HCT116 (cell line): ENCODE data around the gene SMURF1. TPM values are rescaled to one million over a fixed set of nuclear protein-coding genes. Genes with fewer than 3 reads are reported as not detected.

Experiments used
- ATAC-seq: fragments of 200-7000 bp; cut with Tn5 transposase; 2 replicates; pipeline ENCODE4 v1.9.1; 2020; ENCODE audit warnings: mild to moderate bottlenecking, moderate library complexity
- BruUV-seq: library from RNA; stranded (reverse); fragments of 400-500 nt; replicated peaks from 2 replicates; lab custom pipeline; 2021; lab: Mats Ljungman, UMichigan
- CTCF ChIA-PET: fragments of 300-600 bp; sonication (Branson Sonifier 250); formaldehyde crosslinking; loops from one replicate; lab custom pipeline; 2021; ENCODE audit warnings: antibody characterized with exemption; lab: Charles Lee
- POLR2A ChIA-PET: fragments of 300-600, 350-600 bp; sonication (Branson Sonifier 250); formaldehyde crosslinking; loops from one replicate; lab custom pipeline; 2021; ENCODE audit warnings: antibody characterized with exemption; lab: Charles Lee
- RAD21 ChIA-PET, 2 experiments: fragments of 300-600 bp; sonication (Branson Sonifier 250); formaldehyde crosslinking; loops; one replicate each; lab custom pipeline; 2023; ENCODE audit warnings: low total read pairs in 2 of 2; ENCODE audit not compliant: uncharacterized antibody in 2 of 2, unreplicated experiment in 2 of 2, low non-redundant PET in 1 of 2; lab: Charles Lee
- DNase-seq: peaks from one replicate; pipeline ENCODE4 v3.0.0-alpha.2; 2010; ENCODE audit warnings: low read depth, low spot score
- H2AFZ ChIP-seq: fragments of 200-600 bp; shearing (Covaris generic), sonication (generic); 2 replicates; pipeline ENCODE4 v1.6.1; 2017; ENCODE audit warnings: low read depth, mixed run types, mixed read lengths, antibody characterized with exemption, low read length; ENCODE audit not compliant: poor library complexity, severe bottlenecking
- H3K27ac ChIP-seq: 2 replicates; pipeline ENCODE4 v1.5.1; 2012; ENCODE audit warnings: low read depth, low read length
- H3K27me3 ChIP-seq: fragments of 200-600 bp; sonication (generic); 2 replicates; pipeline ENCODE4 v1.6.1; 2016; ENCODE audit warnings: mixed run types, low read length, mixed read lengths; ENCODE audit not compliant: insufficient read depth
- H3K36me3 ChIP-seq, 2 experiments: fragments of 200-500 bp in 1 of 2; fragments of 200-600 bp in 1 of 2; sonication (Bioruptor generic) in 1 of 2; sonication (generic) in 1 of 2; 2 replicates each; pipeline versions ENCODE4 v1.5.1 to v1.6.1; 2014 to 2016; ENCODE audit warnings: low read length in 2 of 2, inconsistent platforms in 1 of 2, mixed read lengths in 1 of 2, mixed run types in 1 of 2; ENCODE audit not compliant: insufficient read depth in 2 of 2, control insufficient read depth in 1 of 2
- H3K4me1 ChIP-seq, 2 experiments: fragments of 200-600 bp in 1 of 2; sonication (generic) in 1 of 2; 2 replicates each; pipeline versions ENCODE4 v1.5.1 to v1.6.1; 2012 to 2017; ENCODE audit warnings: low read length in 2 of 2, inconsistent platforms in 1 of 2, mild to moderate bottlenecking in 1 of 2, mixed read lengths in 1 of 2, mixed run types in 1 of 2, moderate library complexity in 1 of 2; ENCODE audit not compliant: insufficient read depth in 2 of 2, control insufficient read depth in 1 of 2
- H3K4me2 ChIP-seq: fragments of 200-600 bp; sonication (generic); 2 replicates; pipeline ENCODE4 v1.6.1; 2017; ENCODE audit warnings: mixed run types, low read length, mixed read lengths
- H3K4me3 ChIP-seq, 2 experiments: fragments of 200-600 bp in 1 of 2; sonication (generic) in 1 of 2; replicated peaks in 1 of 2; 2 replicates each; pipeline ENCODE4 v1.5.1; 2011 to 2016; ENCODE audit warnings: low read length in 2 of 2, control low read depth in 1 of 2, low read depth in 1 of 2, mild to moderate bottlenecking in 1 of 2, mixed read lengths in 1 of 2, mixed run types in 1 of 2
- H3K79me2 ChIP-seq: fragments of 200-600 bp; sonication (generic); 2 replicates; pipeline ENCODE4 v1.6.1; 2017; ENCODE audit warnings: mild to moderate bottlenecking, mixed run types, low read length, moderate library complexity, mixed read lengths; ENCODE audit not compliant: insufficient read depth
- H3K9ac ChIP-seq: fragments of 200-600 bp; sonication (generic); 2 replicates; pipeline ENCODE4 v1.6.1; 2016; ENCODE audit warnings: low read length, mixed read lengths
- H3K9me2 ChIP-seq: fragments of 200-600 bp; sonication (generic), shearing (Covaris generic); 2 replicates; pipeline ENCODE4 v1.6.1; 2017; ENCODE audit warnings: mixed run types, mild to moderate bottlenecking, moderate library complexity; ENCODE audit not compliant: insufficient read depth
- H3K9me3 ChIP-seq, 2 experiments: fragments of 200-500 bp in 1 of 2; fragments of 200-600 bp in 1 of 2; sonication (Bioruptor generic) in 1 of 2; sonication (generic) in 1 of 2; 2 replicates each; pipeline ENCODE4 v1.6.1; 2014 to 2017; ENCODE audit warnings: low read length in 2 of 2, mixed read lengths in 2 of 2, inconsistent platforms in 1 of 2, low read depth in 1 of 2, mild to moderate bottlenecking in 1 of 2, mixed run types in 1 of 2, moderate library complexity in 1 of 2; ENCODE audit not compliant: control insufficient read depth in 1 of 2, insufficient read depth in 1 of 2
- H4K20me1 ChIP-seq: fragments of 200-600 bp; sonication (generic), shearing (Covaris generic); 2 replicates; pipeline ENCODE4 v1.6.1; 2017; ENCODE audit warnings: mixed run types, mild to moderate bottlenecking, moderate library complexity; ENCODE audit not compliant: insufficient read depth
- ATF3 ChIP-seq: IDR thresholded peaks from 2 replicates; pipeline ENCODE4 v1.6.1; 2012
- CBX3 ChIP-seq: IDR thresholded peaks from 2 replicates; pipeline ENCODE4 v1.6.1; 2012; ENCODE audit warnings: low read depth
- CEBPB ChIP-seq: IDR thresholded peaks from 2 replicates; pipeline ENCODE4 v1.6.1; 2012; ENCODE audit warnings: low read depth
- CTCF ChIP-seq, 3 experiments: fragments of 200-600 bp in 1 of 3; sonication (generic) in 1 of 3; IDR thresholded peaks in 2 of 3; conservative IDR thresholded peaks in 1 of 3; 2 replicates each; pipeline ENCODE4 v1.5.1; 2012 to 2017; ENCODE audit warnings: low read depth in 2 of 3, low read length in 2 of 3, antibody characterized with exemption in 1 of 3, borderline replicate concordance in 1 of 3, control low read depth in 1 of 3, mild to moderate bottlenecking in 1 of 3, mixed read lengths in 1 of 3, mixed run types in 1 of 3, moderate library complexity in 1 of 3; ENCODE audit not compliant: insufficient read depth in 1 of 3
- EGR1 ChIP-seq: IDR thresholded peaks from 2 replicates; pipeline ENCODE4 v1.6.1; 2012; ENCODE audit warnings: low read depth
- EZH2phosphoT487 ChIP-seq: fragments of 200-600 bp; IDR thresholded peaks from 2 replicates; pipeline ENCODE4 v1.6.1; 2018; ENCODE audit warnings: antibody characterized with exemption, borderline replicate concordance
- JUND ChIP-seq: IDR thresholded peaks from 2 replicates; pipeline ENCODE4 v1.6.1; 2012
- MAX ChIP-seq: IDR thresholded peaks from 2 replicates; pipeline ENCODE4 v1.6.1; 2012
- POLR2AphosphoS5 ChIP-seq: IDR thresholded peaks from 2 replicates; pipeline ENCODE4 v1.6.1; 2011; ENCODE audit warnings: mild to moderate bottlenecking, low read depth, low read length, moderate library complexity
- SIN3A ChIP-seq: IDR thresholded peaks from 2 replicates; pipeline ENCODE4 v1.6.1; 2012; ENCODE audit warnings: low read depth
- SP1 ChIP-seq: IDR thresholded peaks from 2 replicates; pipeline ENCODE4 v1.6.1; 2012; ENCODE audit warnings: low read depth
- SRF ChIP-seq: IDR thresholded peaks from 2 replicates; pipeline ENCODE4 v1.6.1; 2012; ENCODE audit warnings: low read depth
- YY1 ChIP-seq: IDR thresholded peaks from 2 replicates; pipeline ENCODE4 v1.6.1; 2011; ENCODE audit warnings: low read length, low read depth, moderate library complexity, mild to moderate bottlenecking; ENCODE audit not compliant: insufficient replicate concordance; ENCODE audit errors: extremely low read depth
- ZBTB33 ChIP-seq: IDR thresholded peaks from 2 replicates; pipeline ENCODE4 v1.6.1; 2011; ENCODE audit warnings: mild to moderate bottlenecking, low read length, moderate library complexity; ENCODE audit not compliant: insufficient replicate concordance; ENCODE audit errors: extremely low read depth
- intact Hi-C: fragments of 100-400 bp; cut with micrococcal nuclease; formaldehyde crosslinking; loops from 2 replicates; pipeline ENCODE4 v1.10.0; 2022
- total RNA-seq: library from RNA; stranded (reverse); gene quantifications from one replicate; pipeline ENCODE4 v1.2.1, GENCODE V29; 2021; ENCODE audit not compliant: unreplicated experiment

The SMURF1 gene
- total RNA-seq, 1 experiment from 2014 or later, result 24.6 TPM

- peaks cover 21 to 40% of the 10 kb centered on the region in 2 experiments; a peak in 3 of 4 replicates for H3K36me3 ChIP-seq
- no TSS peak for BruUV-seq
- CTCF ChIA-PET, result no interaction called here
Measured at GRCh38 chr7:99032928-99033327, 111.0 kb downstream of the SMURF1 start.

More at GRCh38 chr7:99032928-99033327, 111.0 kb downstream of the SMURF1 start:
- POLR2A ChIA-PET, result no interaction called here
- DNase-seq (no peak), ATAC-seq (no peak)
- RAD21 ChIA-PET, result no interaction called here
- intact Hi-C loops, result no loop called here
- no peak overlapping the region for H3K9ac ChIP-seq
- H2AFZ ChIP-seq, result no peak overlapping the region
- H3K4me2 ChIP-seq, result no peak overlapping the region
- H3K79me2 ChIP-seq, result no peaks in the 10 kb centered on the region
- H3K27ac ChIP-seq, result no peak overlapping the region
- no peak overlapping the region for H3K4me3 ChIP-seq
- no peaks in the 10 kb centered on the region for H4K20me1 ChIP-seq
- H3K27me3 ChIP-seq, result no peaks in the 10 kb centered on the region
- no peaks in the 10 kb centered on the region for H3K4me1 ChIP-seq
- H3K9me3 ChIP-seq, result no peaks in the 10 kb centered on the region
- no peaks in the 10 kb centered on the region for H3K9me2 ChIP-seq
- TF ChIP-seq CEBPB (no peak), JUND (no peak), ZBTB33 (no peak), SP1 (no peak), CTCF (IDR thresholded peaks at IDR 0.05 in 2 of 3, conservative IDR thresholded peaks at IDR 0.05 in 1 of 3; ENCODE audit: borderline replicate concordance in 1 of 3, insufficient read depth in 1 of 3, low read depth in 2 of 3, low read length in 2 of 3) (no peak), POLR2AphosphoS5 (no peak), ATF3 (no peak), CBX3 (no peak), EZH2phosphoT487 (no peak), SRF (no peak), SIN3A (no peak), EGR1 (no peak), MAX (no peak), YY1 (no peak)
